ENCODE data around the gene NBPF11.
"Not testable (repeated sequence)": the region's sequence is repeated elsewhere in the genome, so short reads cannot be mapped to it uniquely, and the experiment has no call there.

NBPF11 gene

GRCh38 chr1:148151911-148152656, at the start of gene NBPF11:
Gene NBPF11 (minus strand): TSS chr1:148152281. CDS start chr1:148127003, 25,278 bp downstream.
- DNase-seq = peak; percentile 91

- not testable (repeated sequence) for DNase-seq
These were observed 45.3 kb upstream of the NBPF11 start for GRCh38 chr1:148197396-148197795.

GRCh38 chr1:148196949-148197348, 44.9 kb upstream of the NBPF11 start:
- DNase-seq = not testable (repeated sequence)

GRCh38 chr1:148195115-148195514, 43.0 kb upstream of the NBPF11 start:
- DNase-seq = not testable (repeated sequence)

- not testable (repeated sequence) for DNase-seq
These were observed 36.7 kb upstream of the NBPF11 start for GRCh38 chr1:148188768-148189167.

- not testable (repeated sequence) for DNase-seq
These were observed 26.6 kb upstream of the NBPF11 start for GRCh38 chr1:148178682-148179081.

GRCh38 chr1:148175414-148175813, 23.3 kb upstream of the NBPF11 start:
- not testable (repeated sequence) for DNase-seq

GRCh38 chr1:148171995-148172394, 19.9 kb upstream of the NBPF11 start:
- DNase-seq = not testable (repeated sequence)

GRCh38 chr1:148166558-148167492, 14.7 kb upstream of the NBPF11 start:
- no peak for DNase-seq

GRCh38 chr1:148162363-148162762, 10.3 kb upstream of the NBPF11 start:
- DNase-seq = no peak

GRCh38 chr1:148161053-148161901, 9.2 kb upstream of the NBPF11 start:
- no peak for DNase-seq

GRCh38 chr1:148160343-148161052, 8.4 kb upstream of the NBPF11 start:
- DNase-seq = no peak

- DNase-seq = no peak
These were observed 7.9 kb upstream of the NBPF11 start for GRCh38 chr1:148160048-148160342.

GRCh38 chr1:148158341-148159003, 6.4 kb upstream of the NBPF11 start:
- DNase-seq = no peak

GRCh38 chr1:148157803-148158202, 5.7 kb upstream of the NBPF11 start:
- DNase-seq = not testable (repeated sequence)

GRCh38 chr1:148155494-148156275, 3.6 kb upstream of the NBPF11 start:
- not testable (repeated sequence) for DNase-seq

GRCh38 chr1:148152795-148153194, 714 bp upstream of the NBPF11 start:
- DNase-seq = not testable (repeated sequence)

- peak; percentile 43 for DNase-seq
These were observed 686 bp downstream of the NBPF11 start for GRCh38 chr1:148151371-148151819.

GRCh38 chr1:148150945-148151344, 1.1 kb downstream of the NBPF11 start:
- DNase-seq = not testable (repeated sequence)

GRCh38 chr1:148150014-148150413, 2.1 kb downstream of the NBPF11 start:
- DNase-seq = not testable (repeated sequence)

Measured in femur (tissue), 1 donor.